DND-41 (cell line): ENCODE results near the gene DZIP3.

ENCODE experiments used
- CTCF ChIP-seq: IDR thresholded peaks from 2 replicates; pipeline ENCODE4 v1.5.1; 2012; ENCODE audit warnings: borderline replicate concordance, low read length, moderate library complexity, mild to moderate bottlenecking; ENCODE audit not compliant: poor library complexity, severe bottlenecking; ENCODE audit errors: extremely low read depth
- EZH2 ChIP-seq: IDR thresholded peaks from 3 replicates; pipeline ENCODE4 v1.6.1; 2012; ENCODE audit warnings: borderline replicate concordance, low read depth, mild to moderate bottlenecking, moderate library complexity, low read length, inconsistent platforms; ENCODE audit not compliant: severe bottlenecking

- TF ChIP-seq CTCF (no peak), EZH2 (no peak)
Observed at GRCh38 chr3:108629974-108630373, 40.5 kb downstream of the DZIP3 start.
